ENCODE results near the gene DGCR8. TPM values are rescaled to one million over a fixed set of nuclear protein-coding genes. Genes with fewer than 3 reads are reported as not detected.

Gene DGCR8
- total and polyA plus RNA-seq, 2 donors from 2014 or later = 12.2 to 40.1 TPM

DNA sequence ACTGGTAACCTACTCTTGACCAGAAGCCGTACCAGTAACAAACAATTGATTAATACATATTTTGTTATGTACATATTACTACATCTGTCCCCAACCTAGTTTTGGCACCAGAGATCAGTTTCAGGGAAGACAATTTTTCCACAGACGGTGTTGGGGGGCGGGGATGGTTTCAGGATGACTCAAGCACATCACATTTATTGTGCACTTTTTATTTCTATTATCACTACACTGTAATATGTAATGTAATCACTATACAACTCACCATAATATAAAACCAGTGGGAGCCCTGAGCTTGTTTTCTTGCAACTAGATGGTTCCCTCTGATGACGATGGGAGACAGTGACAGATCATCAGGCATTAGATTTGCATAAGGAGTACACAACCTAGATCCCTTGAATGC lies 15.5 kb downstream of the DGCR8 start:
- DNase-seq (peak in 1 of 5 donors; percentile 8), FAIRE-seq (no peak)
- Histone ChIP-seq H3K9me3 (ENCODE audit: control insufficient read depth in 2 of 3, insufficient read depth in 1 of 3, low read length in 3 of 3) (peaks cover 0 to 2% (median 0%) of the 10 kb centered on the region in 3 donors), H3K36me3 (ENCODE audit: control insufficient read depth in 2 of 3, insufficient read depth in 3 of 3, low read length in 3 of 3) (peaks cover 24 to 50% (median 48%) of the 10 kb centered on the region in 3 donors), H3K27ac (ENCODE audit: low read depth in 2 of 2, low read length in 2 of 2) (no peak overlapping the region), H3K4me3 (ENCODE audit: low read length in 3 of 3) (no peak overlapping the region), H3K4me1 (ENCODE audit: control insufficient read depth in 2 of 3, insufficient read depth in 2 of 3, low read depth in 1 of 3, low read length in 3 of 3) (peaks cover 0 to 5% (median 0%) of the 10 kb centered on the region in 3 donors), H3K27me3 (ENCODE audit: control insufficient read depth, insufficient read depth, low read length) (no peaks in the 10 kb centered on the region), H3K9ac (ENCODE audit: low read length in 3 of 3) (no peak overlapping the region)
- TF ChIP-seq, protein P1, sequence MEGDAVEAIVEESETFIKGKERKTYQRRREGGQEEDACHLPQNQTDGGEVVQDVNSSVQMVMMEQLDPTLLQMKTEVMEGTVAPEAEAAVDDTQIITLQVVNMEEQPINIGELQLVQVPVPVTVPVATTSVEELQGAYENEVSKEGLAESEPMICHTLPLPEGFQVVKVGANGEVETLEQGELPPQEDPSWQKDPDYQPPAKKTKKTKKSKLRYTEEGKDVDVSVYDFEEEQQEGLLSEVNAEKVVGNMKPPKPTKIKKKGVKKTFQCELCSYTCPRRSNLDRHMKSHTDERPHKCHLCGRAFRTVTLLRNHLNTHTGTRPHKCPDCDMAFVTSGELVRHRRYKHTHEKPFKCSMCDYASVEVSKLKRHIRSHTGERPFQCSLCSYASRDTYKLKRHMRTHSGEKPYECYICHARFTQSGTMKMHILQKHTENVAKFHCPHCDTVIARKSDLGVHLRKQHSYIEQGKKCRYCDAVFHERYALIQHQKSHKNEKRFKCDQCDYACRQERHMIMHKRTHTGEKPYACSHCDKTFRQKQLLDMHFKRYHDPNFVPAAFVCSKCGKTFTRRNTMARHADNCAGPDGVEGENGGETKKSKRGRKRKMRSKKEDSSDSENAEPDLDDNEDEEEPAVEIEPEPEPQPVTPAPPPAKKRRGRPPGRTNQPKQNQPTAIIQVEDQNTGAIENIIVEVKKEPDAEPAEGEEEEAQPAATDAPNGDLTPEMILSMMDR (IDR thresholded peaks at IDR 0.05; ENCODE audit: borderline replicate concordance, extremely low read depth, insufficient read depth) = no peak
- intact Hi-C loops (cut with DNase I) = no loop called here

DNA sequence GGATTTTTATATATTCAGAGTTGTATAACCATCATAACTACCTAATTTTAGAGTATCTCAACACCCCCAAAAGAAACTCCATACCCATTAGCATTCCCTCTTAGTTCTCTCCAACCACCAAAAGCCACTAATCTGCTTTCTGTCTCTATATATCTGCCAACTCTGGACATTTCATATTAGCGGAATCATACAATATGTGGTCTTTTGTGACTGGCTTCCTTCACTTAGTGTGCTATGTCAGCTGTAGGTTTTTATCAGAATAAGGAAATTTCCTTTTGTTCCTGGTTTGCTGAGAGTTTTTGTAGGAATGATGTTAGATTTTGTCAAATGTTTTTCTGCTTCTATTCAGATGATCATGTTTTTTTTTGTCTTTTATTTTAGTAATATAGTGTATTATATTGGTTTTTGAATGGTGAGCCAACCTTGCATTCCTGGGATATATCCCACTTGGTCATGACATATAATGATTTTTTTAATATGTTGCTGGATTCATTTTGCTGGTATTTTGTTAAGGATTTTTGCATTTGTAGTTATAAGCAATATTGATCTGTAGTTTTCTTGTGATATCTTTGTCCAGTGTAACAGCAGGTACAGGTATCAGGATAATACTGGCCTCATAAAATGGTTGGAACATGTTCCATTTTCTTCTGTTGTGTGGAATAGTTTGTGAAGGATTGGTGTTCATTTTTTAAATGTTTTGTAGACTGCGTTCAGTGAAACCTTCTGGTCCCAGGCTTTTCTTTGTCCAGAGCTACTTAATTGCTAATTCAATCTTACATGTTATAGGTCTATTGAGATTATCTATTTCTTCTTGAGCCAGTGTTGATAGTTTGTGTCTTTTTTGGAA lies 16.8 kb downstream of the DGCR8 start:
- Histone ChIP-seq H3K27ac (ENCODE audit: low read depth in 2 of 2, low read length in 2 of 2) (no peak overlapping the region), H3K4me1 (ENCODE audit: control insufficient read depth in 2 of 3, insufficient read depth in 2 of 3, low read depth in 1 of 3, low read length in 3 of 3) (peaks cover 0 to 5% (median 0%) of the 10 kb centered on the region in 3 donors), H3K36me3 (ENCODE audit: control insufficient read depth in 2 of 3, insufficient read depth in 3 of 3, low read length in 3 of 3) (peaks cover 23 to 38% (median 37%) of the 10 kb centered on the region in 3 donors), H3K4me3 (ENCODE audit: low read length in 3 of 3) (no peak overlapping the region), H3K27me3 (ENCODE audit: control insufficient read depth, insufficient read depth, low read length) (no peaks in the 10 kb centered on the region), H3K9ac (ENCODE audit: low read length in 3 of 3) (no peak overlapping the region), H3K9me3 (ENCODE audit: control insufficient read depth in 2 of 3, insufficient read depth in 1 of 3, low read length in 3 of 3) (peaks cover 0 to 2% (median 0%) of the 10 kb centered on the region in 3 donors)
- TF ChIP-seq, protein P1 (IDR thresholded peaks at IDR 0.05; ENCODE audit: borderline replicate concordance, extremely low read depth, insufficient read depth) = no peak
- intact Hi-C loops (cut with DNase I) = no loop called here
- DNase-seq (no peak), FAIRE-seq (peak; percentile 29)

DNA sequence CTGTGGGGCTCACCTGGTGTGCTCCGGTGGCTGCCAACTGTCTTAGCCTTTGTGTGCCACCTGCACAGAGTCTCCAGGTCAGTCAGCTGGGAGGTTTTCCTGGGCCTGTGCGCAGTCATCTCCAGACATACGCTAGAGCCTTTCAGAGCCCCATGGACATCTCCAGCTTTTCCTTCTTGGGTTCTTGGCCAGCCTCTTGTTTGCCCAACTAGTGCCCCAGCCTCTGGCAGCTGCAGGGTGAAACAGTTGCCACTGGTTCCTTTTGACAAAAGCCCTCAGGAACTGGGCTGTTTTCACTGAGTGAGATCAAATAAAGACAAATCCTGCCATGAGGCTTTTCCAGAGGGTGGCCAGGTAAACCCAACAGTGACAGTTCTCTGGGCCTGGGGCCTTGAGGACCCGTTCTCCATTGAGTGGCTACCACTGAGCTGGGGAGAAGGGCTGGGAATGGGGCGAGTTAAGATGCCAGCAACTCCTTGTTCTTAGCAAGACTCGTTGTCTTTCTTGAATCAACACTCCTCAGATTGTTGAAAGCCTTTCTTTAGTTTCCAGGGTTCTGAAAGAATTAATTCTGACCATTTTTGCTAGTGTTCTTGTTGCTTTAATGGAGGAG lies 19.2 kb downstream of the DGCR8 start:
- H3K36me3 ChIP-seq (ENCODE audit: control insufficient read depth in 2 of 3, insufficient read depth in 3 of 3, low read length in 3 of 3) = peaks cover 18 to 33% (median 27%) of the 10 kb centered on the region in 3 donors
- no peak for FAIRE-seq

More for the DNA sequence above, 19.2 kb downstream of the DGCR8 start:
- H3K27ac ChIP-seq (ENCODE audit: low read depth in 2 of 2, low read length in 2 of 2) = no peak overlapping the region
- intact Hi-C loops (cut with DNase I) = no loop called here
- DNase-seq = peak in 1 of 5 donors; percentile 48
- H3K4me3 ChIP-seq (ENCODE audit: low read length in 3 of 3) = no peak overlapping the region
- H3K4me1 ChIP-seq (ENCODE audit: control insufficient read depth in 2 of 3, insufficient read depth in 2 of 3, low read depth in 1 of 3, low read length in 3 of 3) = peaks cover 0 to 1% (median 0%) of the 10 kb centered on the region in 3 donors
- no peak overlapping the region for H3K9ac ChIP-seq (ENCODE audit: low read length in 3 of 3)
- peaks cover 0 to 2% (median 0%) of the 10 kb centered on the region in 3 donors for H3K9me3 ChIP-seq (ENCODE audit: control insufficient read depth in 2 of 3, insufficient read depth in 1 of 3, low read length in 3 of 3)
- no peaks in the 10 kb centered on the region for H3K27me3 ChIP-seq (ENCODE audit: control insufficient read depth, insufficient read depth, low read length)
- TF ChIP-seq, protein P1 (IDR thresholded peaks at IDR 0.05; ENCODE audit: borderline replicate concordance, extremely low read depth, insufficient read depth) = no peak

Measured in kidney (tissue), 14 donors.